Adipose tissue (tissue), 3 donors: Measurements from ENCODE around the gene CDC5L. TPM values are rescaled to one million over a fixed set of nuclear protein-coding genes. Genes with fewer than 3 reads are reported as not detected.
"Not testable (repeated sequence)": the region's sequence is repeated elsewhere in the genome, so short reads cannot be mapped to it uniquely, and the experiment has no call there.

Source experiments
- H3K27ac ChIP-seq: one replicate; pipeline ENCODE4 v1.5.1; 2013; ENCODE audit warnings: low read depth, low read length
- WGBS, 3 donors: extraction: QIAGEN DNeasy Blood & Tissue Kit; methylation state at CpG; one replicate each; pipeline ENCODE4 v1.1.7; 2013; 5-methylcytosine and 5-hydroxymethylcytosine counted together
- polyA plus RNA-seq, 3 donors: library from polyadenylated mRNA; stranded (reverse); fragments of 200-250 nt; gene quantifications; one replicate each; pipeline ENCODE4 v1.2.3, GENCODE V29; 2013
- donor health status: healthy with polysubstance abuse.
- donor health status: Bipolar disorder and iron deficiency.
- donor health status: healthy.

Gene CDC5L
- polyA plus RNA-seq = 1 to 10 TPM; 6.5 to 8.4 (median 7.6) TPM

DNA sequence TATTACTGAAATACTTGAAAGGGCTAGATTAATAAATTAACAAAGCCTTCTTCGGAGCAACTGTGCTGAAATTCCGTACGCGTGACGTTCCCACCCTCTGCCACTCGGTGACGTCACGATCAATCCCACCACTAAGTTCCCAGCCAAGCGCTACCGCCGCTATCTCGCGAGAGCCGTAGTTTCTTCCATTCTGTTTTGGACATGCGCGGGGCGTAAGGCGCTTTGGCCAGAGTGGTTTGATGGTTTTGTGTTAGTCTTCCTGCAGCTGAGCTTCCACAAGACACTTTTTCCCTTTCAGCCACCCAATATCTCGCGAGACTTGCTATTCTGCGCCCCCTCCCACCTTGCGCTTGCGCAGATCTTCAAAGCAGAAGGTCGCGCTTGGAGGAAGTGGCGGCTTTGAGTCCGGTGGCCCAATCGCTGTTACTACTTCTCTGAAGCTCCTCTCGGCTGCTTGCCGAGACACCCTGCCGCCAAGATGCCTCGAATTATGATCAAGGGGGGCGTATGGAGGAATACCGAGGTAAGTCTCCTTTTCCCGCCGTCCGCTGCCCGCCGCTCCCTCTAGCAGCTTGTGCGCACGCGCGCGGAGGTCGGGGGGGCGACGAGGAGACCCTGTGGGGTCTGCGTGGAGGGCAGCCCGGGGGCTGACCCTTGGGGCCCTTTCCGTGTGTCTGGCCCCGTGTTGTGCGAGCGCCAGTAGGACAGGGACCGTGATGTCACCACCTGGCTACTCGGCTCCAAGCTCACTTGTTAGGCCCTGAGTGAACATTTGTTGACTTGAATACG is at the start of gene CDC5L:
CDC5L (plus strand) TSS at position 361 of the 789 bp plus-strand sequence; CDS start at position 479, 118 bp downstream.
- H3K27ac ChIP-seq = peak within 1 kb of the TSS; percentile 84
- WGBS, 3 donors = 0% methylated on average over 55 to 56 of the region's 56 CpGs

DNA sequence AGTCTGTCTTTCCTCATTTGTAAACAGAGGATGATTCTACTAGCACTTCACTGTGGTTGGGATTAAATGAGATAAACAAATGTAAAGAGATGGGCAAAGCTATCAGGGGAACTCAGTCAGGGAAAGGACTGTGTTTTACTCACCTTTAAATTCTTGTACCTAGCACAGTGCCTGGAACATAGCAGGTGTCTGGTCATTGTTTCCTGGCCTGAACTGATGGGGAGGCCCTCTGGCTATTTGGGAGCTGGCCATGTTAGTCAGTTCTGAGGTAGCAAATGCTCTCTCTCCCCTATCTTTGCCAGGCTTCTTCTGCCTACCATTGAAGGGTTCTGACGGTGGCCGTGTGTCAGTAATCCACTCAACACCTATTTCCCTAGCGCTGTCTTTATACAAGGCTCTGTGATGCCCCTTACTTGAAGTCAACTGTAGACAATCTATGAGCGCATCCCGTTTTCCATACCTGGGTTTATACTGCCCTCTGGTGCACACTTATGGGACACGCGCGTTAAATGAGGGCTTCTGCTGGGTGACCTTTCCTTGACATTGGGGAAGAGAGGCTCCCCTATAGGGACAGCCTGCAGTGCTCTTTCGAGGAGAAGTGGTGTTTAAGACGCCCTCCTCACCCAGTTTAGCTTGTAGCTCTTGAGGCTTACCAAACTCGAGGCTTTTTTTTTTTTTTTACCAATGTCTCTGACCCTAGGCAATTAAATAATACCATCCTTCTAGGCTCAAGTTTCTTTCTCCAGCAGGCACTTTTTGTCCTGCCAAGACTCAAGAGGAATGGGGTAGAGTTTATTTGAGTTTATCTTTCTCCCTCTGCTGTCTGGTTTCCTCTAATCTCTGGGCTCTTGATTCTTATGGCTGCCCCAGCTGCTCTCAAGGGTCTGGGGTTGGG is 49.0 kb upstream of the CDC5L start:
- H3K27ac ChIP-seq = no peak overlapping the region
- WGBS, 3 donors = 3 to 4% (median 4%) methylated on average over 11 of the region's 11 CpGs

- WGBS, 3 donors = 68 to 85% (median 81%) methylated on average over 5 of the region's 5 CpGs
- H3K27ac ChIP-seq = no peak overlapping the region
Measured at GRCh38 chr6:44339301-44339700, 48.2 kb upstream of the CDC5L start.

- WGBS, 3 donors = 50 to 69% (median 63%) methylated on average over 7 of the region's 7 CpGs
- H3K27ac ChIP-seq = no peak overlapping the region
Measured at GRCh38 chr6:44339763-44340625, 47.5 kb upstream of the CDC5L start.

- H3K27ac ChIP-seq = no peak overlapping the region
- 64 to 74% (median 69%) methylated on average over 8 of the region's 8 CpGs for WGBS, 3 donors
Measured at GRCh38 chr6:44341095-44341890, 46.2 kb upstream of the CDC5L start.

DNA sequence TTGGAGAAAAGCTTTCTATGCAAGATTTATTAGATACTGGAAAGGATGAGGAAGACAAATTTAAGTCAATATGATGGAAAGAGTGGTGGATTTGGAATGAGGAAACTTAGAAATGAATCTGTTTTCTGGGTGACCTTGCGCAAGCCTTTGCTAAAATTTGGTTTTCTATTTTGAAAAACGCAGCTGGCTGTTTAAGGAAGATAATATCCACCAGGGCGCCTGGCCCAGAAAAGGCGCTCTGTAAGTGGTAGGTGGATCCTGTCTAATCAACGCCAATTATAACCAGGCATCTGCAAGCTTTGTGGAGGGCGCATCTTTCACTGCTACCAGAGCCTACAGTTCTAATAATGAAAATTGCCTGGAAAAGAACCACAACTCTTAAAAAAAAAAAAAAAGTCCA is 45.5 kb upstream of the CDC5L start:
- no peak overlapping the region for H3K27ac ChIP-seq
- 18 to 65% (median 39%) methylated on average over 6 of the region's 6 CpGs for WGBS, 3 donors

DNA sequence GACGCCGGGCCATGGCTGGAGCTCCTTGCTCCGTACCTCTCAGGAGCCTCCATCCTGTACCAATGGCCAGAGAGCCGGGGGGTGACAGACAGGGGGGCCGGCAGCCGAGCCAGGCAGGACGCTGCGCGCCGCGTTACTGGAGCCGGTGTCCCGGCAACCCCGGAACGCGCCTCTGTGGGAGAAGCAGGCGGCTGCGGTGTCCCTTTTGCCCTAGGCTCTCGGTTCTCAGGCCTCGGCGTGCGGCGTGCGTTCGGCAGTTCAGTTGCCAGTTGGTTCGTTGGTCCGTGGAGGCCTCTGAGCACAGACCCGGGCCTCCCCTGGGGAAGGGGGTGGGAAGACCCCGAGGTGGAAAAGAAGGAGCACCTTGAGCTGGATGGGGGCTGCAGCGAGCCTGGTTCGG is 45.0 kb upstream of the CDC5L start, which contains the start of gene SPATS1:
SPATS1 (plus strand) TSS at position 162 of the 400 bp plus-strand sequence. CDS start 446 bp downstream, outside the sequence.
- no peak within 1 kb of the TSS for H3K27ac ChIP-seq
- 3 to 9% (median 5%) methylated on average over 31 of the region's 31 CpGs for WGBS, 3 donors

DNA sequence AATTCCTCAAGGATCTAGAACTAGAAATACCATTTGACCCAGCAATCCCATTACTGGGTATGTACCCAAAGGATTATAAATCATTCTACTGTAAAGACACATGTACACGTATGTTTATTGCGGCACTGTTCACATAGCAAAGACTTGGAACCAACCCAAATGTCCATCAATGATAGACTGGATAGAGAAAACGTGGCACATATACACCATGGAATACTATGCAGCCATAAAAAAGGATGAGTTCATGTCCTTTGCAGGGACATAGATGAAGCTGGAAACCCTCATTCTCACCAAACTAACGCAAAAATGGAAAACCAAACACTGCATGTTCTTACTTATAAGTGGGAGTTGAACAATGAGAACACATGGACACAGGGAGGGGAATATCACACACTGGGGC is 40.7 kb upstream of the CDC5L start:
- WGBS, 3 donors = 61 to 82% (median 82%) methylated on average over 4 of the region's 4 CpGs
- H3K27ac ChIP-seq = not testable (repeated sequence)

GRCh38 chr6:44349904-44350649 is 37.4 kb upstream of the CDC5L start:
- WGBS, 3 donors = 70 to 75% (median 74%) methylated on average over 6 of the region's 6 CpGs

GRCh38 chr6:44350650-44350994 is 36.9 kb upstream of the CDC5L start:
- H3K27ac ChIP-seq = not testable (repeated sequence)
- WGBS, 3 donors = 70 to 80% (median 76%) methylated on average over 4 of the region's 4 CpGs

More at GRCh38 chr6:44349904-44350649, 37.4 kb upstream of the CDC5L start:
- H3K27ac ChIP-seq = no peak overlapping the region

- WGBS, 3 donors = 81 to 90% (median 85%) methylated on average over 4 of the region's 4 CpGs
- H3K27ac ChIP-seq = no peak overlapping the region
Measured at GRCh38 chr6:44352259-44352658, 35.2 kb upstream of the CDC5L start.

DNA sequence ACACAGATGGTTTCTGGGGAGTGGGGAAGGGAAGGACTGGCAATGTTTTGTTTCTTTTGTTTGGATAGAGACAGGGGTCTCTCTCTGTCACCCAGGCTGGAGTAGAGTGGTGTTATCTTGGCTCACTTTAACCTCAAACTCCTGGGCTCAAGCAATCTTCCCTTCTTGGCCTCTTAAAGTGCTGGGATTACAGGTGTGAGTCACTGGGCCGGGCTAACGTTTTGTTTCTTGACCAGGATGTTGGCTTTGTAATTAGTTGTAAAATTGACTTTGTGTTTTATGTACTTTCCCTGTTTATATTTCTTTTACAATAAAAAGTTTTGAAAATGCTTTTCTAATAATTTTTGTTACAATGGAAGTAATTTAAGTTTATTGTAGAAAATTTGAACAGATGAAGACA is 34.2 kb upstream of the CDC5L start:
- 65 to 73% (median 68%) methylated on average over 2 of the region's 2 CpGs for WGBS, 3 donors
- no peak overlapping the region for H3K27ac ChIP-seq

DNA sequence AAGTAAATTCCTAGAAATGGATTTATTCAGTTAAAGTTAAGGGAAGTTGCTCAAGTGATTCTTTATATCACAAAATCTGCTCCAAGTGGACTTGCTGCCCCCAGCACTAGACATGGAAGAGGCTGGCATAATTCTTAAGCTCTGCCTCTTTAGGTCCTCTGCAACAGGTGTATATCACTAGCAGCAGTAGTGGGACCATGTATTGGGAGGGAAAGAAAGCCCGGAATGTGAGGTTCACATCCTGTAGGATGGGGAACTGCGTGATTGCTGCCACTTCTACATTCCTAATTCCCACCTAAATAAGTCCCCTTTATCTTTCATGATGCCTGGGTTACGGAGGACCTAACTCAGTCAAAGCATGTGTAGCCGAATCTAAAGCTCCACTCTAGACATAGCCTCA is 31.9 kb upstream of the CDC5L start:
- no peak overlapping the region for H3K27ac ChIP-seq
- 58 to 90% (median 85%) methylated on average over 4 of the region's 4 CpGs for WGBS, 3 donors

DNA sequence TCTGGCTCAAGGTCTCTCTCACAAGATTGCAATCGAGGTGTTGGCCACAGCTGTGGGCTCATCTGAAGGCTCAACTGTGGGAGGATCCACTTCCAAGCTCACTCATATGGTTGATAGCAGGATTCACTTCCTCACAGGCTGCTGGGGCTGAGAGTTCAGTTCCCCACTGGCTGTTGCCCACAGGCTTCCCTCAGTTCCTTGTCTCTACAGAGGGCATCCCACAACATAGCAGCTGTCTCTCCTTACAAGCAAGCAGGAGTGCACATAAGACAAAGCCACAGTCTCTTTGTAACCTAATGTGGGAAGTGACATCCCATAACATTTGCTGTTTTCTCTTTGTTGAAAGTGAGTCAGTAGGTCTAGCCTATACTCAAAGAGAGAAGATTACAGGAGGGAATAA is 31.0 kb upstream of the CDC5L start:
- H3K27ac ChIP-seq = no peak overlapping the region
- WGBS, 3 donors = 36 to 71% (median 62%) methylated on average over 1 of the region's 1 CpG

GRCh38 chr6:44359973-44360372 is 27.5 kb upstream of the CDC5L start:
- WGBS, 3 donors = 78 to 86% (median 81%) methylated on average over 3 of the region's 3 CpGs
- no peak overlapping the region for H3K27ac ChIP-seq

DNA sequence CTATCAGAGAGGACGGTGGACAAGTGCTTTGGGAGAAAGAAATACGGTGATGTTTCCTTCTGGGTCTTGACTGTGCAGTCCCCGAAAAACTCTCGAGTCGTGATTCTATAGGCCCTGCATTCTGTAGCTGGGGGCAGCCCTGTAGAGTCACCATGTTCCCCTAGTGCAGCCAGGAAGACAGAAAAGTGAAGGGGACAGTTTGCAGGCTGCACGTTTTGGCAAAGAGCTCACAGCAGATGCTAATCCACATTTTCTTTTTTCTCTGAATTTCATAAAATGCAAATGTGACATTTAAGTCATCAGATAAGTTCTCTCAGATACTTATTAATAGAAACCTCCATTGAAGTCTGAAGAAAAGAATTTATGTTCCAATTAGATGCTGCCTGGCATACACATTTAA is 25.6 kb upstream of the CDC5L start:
- 78 to 86% (median 78%) methylated on average over 6 of the region's 6 CpGs for WGBS, 3 donors
- H3K27ac ChIP-seq = no peak overlapping the region

DNA sequence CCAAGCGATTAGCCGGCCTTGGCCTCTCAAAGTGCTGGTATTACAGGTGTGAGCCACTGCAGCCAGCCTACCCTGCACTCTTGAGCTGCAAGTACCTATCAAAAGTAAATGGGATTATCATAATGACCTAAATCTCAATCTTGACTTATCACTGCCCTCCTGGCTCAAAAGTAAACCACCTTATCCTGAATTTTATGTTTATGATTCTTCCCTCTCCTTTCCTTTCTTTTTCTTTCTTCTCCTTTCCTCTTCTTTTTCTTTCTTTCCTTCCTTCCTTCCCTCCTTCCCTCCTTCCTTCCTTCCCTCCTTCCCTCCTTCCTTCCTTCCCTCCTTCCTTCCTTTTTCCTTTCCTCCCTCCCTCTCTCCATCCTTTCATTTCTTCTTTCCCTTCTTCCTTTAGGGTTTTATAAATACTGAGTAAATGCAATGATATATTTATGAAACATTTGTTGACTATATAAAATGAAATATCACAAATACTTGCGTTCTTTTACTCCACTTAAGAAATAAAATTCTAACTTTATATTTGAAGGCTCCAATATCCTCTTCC is 24.1 kb upstream of the CDC5L start:
- no peak overlapping the region for H3K27ac ChIP-seq
- 70 to 96% (median 96%) methylated on average over 3 of the region's 3 CpGs for WGBS, 3 donors
